Keratinocyte (primary cell): ENCODE measurements around the gene PANX2.

ENCODE experiments used
- CTCF ChIP-seq, 3 experiments: IDR thresholded peaks in 1 of 3; conservative IDR thresholded peaks in 1 of 3; optimal IDR thresholded peaks in 1 of 3; 2 replicates in 2 of 3; 3 replicates in 1 of 3; pipeline versions ENCODE3 to v1.5.1; 2011; ENCODE audit warnings: low read length in 3 of 3, mild to moderate bottlenecking in 3 of 3, moderate library complexity in 2 of 3, control low read depth in 1 of 3, inconsistent platforms in 1 of 3; ENCODE audit not compliant: insufficient read depth in 2 of 3; ENCODE audit errors: extremely low read depth in 1 of 3
- EZH2 ChIP-seq: IDR thresholded peaks from one replicate; pipeline ENCODE4 v1.6.1; 2012; ENCODE audit warnings: inconsistent platforms, mild to moderate bottlenecking, low read length, moderate library complexity

DNA sequence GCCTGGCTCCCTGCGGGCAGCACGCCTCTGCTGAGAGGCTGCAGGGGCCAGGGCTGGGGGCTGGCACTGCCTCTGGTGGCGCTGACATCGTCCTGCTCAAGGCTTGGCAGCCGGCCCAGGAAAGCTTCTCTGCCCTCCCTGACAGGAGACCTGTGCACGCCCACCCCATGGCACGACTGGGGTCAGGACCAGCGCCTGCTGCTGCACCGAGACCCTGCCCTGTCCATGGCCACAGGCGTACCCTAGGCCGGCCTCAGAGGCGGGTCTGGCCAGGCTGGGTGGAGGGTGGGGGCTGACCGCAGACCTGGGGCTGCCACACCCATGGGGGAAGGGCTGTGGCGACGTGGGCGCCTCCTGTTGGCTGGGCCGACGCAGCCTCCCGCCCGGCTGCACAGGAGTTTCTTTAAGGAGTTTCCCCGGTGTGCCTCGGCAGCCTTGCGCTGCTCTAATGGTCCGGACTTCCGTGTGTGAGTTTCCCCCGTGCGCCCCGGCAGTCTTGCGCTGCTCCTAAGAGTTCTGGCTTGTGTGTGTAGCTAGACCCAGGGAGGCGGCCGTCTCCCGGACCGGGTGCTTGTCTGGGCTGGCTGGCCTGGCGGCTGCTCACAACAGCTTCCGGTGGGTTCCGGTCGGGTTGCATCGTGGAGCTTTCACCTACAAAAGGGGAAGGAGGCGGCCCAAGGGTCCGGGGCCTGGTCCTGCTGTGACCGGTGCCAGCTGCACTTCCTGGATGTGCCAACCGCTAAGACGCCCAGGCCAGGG is 19.8 kb downstream of the PANX2 start:
- peak; percentile 18 to 64 (median 57) for TF ChIP-seq CTCF (optimal IDR thresholded peaks at IDR 0.05 in 1 of 3, IDR thresholded peaks at IDR 0.05 in 1 of 3, conservative IDR thresholded peaks at IDR 0.05 in 1 of 3; ENCODE audit: extremely low read depth in 1 of 3, insufficient read depth in 2 of 3, low read length in 3 of 3)
- TF ChIP-seq EZH2, result no peak
